ENCODE results near the gene ARSI.

GRCh38 chr5:150307617-150308426 lies 5.1 kb upstream of the ARSI start:
- TF ChIP-seq, protein P1, sequence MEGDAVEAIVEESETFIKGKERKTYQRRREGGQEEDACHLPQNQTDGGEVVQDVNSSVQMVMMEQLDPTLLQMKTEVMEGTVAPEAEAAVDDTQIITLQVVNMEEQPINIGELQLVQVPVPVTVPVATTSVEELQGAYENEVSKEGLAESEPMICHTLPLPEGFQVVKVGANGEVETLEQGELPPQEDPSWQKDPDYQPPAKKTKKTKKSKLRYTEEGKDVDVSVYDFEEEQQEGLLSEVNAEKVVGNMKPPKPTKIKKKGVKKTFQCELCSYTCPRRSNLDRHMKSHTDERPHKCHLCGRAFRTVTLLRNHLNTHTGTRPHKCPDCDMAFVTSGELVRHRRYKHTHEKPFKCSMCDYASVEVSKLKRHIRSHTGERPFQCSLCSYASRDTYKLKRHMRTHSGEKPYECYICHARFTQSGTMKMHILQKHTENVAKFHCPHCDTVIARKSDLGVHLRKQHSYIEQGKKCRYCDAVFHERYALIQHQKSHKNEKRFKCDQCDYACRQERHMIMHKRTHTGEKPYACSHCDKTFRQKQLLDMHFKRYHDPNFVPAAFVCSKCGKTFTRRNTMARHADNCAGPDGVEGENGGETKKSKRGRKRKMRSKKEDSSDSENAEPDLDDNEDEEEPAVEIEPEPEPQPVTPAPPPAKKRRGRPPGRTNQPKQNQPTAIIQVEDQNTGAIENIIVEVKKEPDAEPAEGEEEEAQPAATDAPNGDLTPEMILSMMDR (conservative IDR thresholded peaks at IDR 0.05; ENCODE audit: low read length), result no peak
- TF ChIP-seq EZH2phosphoT487 (IDR thresholded peaks at IDR 0.05; ENCODE audit: borderline replicate concordance, low read depth, low read length), result no peak

Measured in OCI-LY7 (cell line).